Measurements from ENCODE around the gene NLRC5.

NLRC5 gene

DNA sequence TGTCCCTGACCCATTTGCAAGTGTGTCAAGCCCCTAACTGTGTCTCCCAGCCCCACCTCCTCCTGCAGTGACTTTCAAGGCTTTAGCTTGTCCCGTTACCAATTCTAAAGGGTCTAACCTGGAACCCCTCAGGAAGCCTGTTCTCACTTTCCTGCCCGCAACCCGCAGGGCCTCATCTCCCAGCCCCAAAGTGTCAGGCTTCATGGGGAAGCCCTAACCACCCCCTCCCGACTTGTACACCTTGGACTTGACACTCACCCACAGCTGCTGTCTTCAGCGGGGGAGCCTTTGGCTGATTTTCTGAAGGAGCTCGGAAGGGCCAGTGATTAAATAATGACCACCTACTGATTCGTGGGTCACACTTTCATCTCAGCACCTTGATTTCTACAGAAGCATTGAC lies 33.1 kb downstream of the NLRC5 start:
- TF ChIP-seq, protein P1, sequence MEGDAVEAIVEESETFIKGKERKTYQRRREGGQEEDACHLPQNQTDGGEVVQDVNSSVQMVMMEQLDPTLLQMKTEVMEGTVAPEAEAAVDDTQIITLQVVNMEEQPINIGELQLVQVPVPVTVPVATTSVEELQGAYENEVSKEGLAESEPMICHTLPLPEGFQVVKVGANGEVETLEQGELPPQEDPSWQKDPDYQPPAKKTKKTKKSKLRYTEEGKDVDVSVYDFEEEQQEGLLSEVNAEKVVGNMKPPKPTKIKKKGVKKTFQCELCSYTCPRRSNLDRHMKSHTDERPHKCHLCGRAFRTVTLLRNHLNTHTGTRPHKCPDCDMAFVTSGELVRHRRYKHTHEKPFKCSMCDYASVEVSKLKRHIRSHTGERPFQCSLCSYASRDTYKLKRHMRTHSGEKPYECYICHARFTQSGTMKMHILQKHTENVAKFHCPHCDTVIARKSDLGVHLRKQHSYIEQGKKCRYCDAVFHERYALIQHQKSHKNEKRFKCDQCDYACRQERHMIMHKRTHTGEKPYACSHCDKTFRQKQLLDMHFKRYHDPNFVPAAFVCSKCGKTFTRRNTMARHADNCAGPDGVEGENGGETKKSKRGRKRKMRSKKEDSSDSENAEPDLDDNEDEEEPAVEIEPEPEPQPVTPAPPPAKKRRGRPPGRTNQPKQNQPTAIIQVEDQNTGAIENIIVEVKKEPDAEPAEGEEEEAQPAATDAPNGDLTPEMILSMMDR (IDR thresholded peaks at IDR 0.05): no peak

DNA sequence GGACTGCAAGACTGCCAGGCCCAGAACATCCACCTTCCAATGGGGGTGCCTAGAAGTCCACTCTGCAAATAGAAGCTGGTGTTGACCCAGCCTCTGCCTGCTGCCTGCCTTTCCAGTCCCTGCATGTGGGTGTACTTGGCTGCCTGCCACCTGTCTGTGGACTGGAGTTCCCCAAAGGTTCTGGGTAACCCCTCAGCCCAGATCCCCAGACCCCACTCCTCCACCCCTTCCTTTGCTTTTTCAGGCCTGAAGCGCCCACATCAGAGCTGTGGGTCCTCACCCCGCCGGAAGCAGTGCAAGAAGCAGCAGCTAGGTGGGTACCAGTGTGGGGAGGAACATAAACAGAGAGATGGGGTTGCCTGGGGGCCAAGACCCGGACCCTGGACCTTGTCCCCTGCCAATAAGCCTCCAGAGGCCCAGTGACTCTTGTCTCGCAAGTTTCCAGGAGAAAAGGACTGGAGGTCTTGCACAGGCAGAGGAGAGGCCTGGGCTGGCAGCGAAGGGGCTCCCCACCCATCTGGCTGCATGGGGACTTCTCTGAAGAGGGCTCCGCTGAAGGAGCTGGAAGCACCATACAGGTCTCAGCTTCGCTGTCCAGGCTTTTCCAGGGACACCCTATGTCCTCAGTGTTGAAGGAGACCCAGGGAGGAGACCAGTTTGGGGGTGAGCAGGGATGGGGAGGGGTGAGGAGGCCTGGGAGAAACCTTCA lies 34.3 kb downstream of the NLRC5 start:
- TF ChIP-seq, protein P1 (IDR thresholded peaks at IDR 0.05): no peak

DNA sequence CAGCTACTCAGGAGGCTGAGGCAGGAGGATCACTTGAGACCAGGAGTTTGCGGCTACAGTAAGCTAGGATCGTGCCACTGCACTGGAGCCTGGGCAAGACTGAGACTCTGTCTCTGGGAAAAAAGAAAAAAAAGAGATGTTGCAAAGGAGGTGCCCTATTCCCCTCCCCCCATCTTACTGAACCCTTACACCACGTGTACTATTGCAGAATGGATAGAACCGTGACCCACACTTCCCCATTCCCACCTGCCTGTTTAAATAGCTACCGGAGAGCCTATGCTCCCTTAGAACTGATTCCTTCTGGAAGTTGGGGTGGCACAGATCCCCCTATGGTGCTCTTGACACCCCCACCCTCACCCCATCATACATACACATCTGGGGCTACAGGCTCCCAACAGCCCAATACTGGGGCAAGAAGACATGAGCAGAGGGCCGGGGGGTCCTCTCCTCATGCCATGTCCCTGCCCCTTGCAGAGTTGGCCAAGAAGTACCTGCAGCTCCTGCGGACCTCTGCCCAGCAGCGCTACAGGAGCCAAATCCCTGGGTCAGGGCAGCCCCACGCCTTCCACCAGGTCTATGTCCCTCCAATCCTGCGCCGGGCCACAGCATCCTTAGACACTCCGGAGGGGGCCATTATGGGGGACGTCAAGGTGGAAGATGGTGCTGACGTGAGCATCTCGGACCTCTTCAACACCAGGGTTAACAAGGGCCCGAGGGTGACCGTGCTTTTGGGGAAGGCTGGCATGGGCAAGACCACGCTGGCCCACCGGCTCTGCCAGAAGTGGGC lies 35.7 kb downstream of the NLRC5 start:
- TF ChIP-seq, protein P1 (IDR thresholded peaks at IDR 0.05): no peak

DNA sequence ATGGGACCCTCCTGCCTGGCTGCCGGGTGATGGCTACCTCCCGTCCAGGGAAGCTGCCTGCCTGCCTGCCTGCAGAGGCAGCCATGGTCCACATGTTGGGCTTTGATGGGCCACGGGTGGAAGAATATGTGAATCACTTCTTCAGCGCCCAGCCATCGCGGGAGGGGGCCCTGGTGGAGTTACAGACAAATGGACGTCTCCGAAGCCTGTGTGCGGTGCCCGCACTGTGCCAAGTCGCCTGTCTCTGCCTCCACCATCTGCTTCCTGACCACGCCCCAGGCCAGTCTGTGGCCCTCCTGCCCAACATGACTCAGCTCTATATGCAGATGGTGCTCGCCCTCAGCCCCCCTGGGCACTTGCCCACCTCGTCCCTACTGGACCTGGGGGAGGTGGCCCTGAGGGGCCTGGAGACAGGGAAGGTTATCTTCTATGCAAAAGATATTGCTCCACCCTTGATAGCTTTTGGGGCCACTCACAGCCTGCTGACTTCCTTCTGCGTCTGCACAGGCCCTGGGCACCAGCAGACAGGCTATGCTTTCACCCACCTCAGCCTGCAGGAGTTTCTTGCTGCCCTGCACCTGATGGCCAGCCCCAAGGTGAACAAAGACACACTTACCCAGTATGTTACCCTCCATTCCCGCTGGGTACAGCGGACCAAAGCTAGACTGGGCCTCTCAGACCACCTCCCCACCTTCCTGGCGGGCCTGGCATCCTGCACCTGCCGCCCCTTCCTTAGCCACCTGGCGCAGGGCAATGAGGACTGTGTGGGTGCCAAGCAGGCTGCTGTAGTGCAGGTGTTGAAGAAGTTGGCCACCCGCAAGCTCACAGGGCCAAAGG lies 36.8 kb downstream of the NLRC5 start:
- TF ChIP-seq, protein P1 (IDR thresholded peaks at IDR 0.05): no peak

DNA sequence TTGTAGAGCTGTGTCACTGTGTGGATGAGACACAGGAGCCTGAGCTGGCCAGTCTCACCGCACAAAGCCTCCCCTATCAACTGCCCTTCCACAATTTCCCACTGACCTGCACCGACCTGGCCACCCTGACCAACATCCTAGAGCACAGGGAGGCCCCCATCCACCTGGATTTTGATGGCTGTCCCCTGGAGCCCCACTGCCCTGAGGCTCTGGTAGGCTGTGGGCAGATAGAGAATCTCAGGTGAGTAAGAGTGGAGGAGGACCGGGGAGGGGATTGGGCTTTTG lies 37.4 kb downstream of the NLRC5 start:
- TF ChIP-seq, protein P1 (IDR thresholded peaks at IDR 0.05): no peak

DNA sequence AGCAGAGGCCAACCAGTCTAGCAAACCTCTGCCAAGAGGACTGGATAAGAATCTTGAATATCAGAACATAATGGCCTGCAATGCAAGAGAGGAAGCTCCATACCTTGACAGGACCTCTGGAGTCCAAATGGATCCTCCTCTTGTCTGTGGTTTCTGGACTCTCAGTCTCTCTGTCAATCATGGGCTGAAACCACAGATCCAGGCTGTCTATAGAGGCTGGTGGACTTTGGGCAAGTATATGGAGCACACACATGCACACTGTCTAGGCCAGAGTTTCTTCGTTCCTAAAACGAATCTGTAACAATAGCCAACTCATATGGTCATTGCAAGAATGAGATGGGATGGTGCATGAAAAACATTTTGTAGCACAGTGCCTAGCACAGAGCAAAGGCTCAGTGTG lies 37.7 kb downstream of the NLRC5 start:
- TF ChIP-seq, protein P1 (IDR thresholded peaks at IDR 0.05): no peak

DNA sequence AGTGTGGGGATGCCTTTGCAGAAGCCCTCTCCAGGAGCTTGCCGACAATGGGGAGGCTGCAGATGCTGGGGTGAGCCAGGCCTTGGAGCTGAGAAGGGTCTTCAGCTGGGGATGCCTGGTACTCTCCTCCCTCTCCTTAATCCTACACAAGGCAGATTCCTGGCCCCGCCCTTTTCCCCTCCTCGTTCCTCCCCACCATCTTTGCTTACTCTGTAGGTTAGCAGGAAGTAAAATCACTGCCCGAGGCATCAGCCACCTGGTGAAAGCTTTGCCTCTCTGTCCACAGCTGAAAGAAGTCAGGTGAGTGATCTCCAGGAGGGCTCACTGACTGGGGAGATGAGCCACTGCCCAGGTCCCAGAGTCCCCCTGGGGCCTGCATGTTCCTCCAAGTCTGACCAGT lies 38.7 kb downstream of the NLRC5 start:
- TF ChIP-seq, protein P1 (IDR thresholded peaks at IDR 0.05): no peak
